SK-MEL-5 (cell line): ENCODE data around the gene CHD2. TPM values are rescaled to one million over a fixed set of nuclear protein-coding genes. Genes with fewer than 3 reads are reported as not detected.

ENCODE experiments used
- DNase-seq: peaks from one replicate; pipeline ENCODE4 v3.0.0-alpha.2; 2016; ENCODE audit warnings: low read depth, low spot score
- in situ Hi-C: cut with HindIII; loops from 2 replicates; pipeline ENCODE4 v1.10.0; 2016; ENCODE audit warnings: low sequenced_read_pairs, high pct_unique_total_duplicates, low pct_unique_long_range_greater_than_20kb
- total RNA-seq: library from RNA; depleted of rRNA; stranded (reverse); fragments of >200 nt; shearing (Covaris generic); gene quantifications from 2 replicates; pipeline ENCODE4 v1.2.3, GENCODE V29; 2014

CHD2 gene
- total RNA-seq, 1 experiment from 2014 or later = 37.9 TPM

- DNase-seq = peak; percentile 31
- in situ Hi-C loops = no loop called here
These were observed 1.1 kb downstream of the CHD2 start for GRCh38 chr15:92901072-92901761.

GRCh38 chr15:92901995-92902394 is 1.9 kb downstream of the CHD2 start:
- in situ Hi-C loops = no loop called here
- DNase-seq = no peak

GRCh38 chr15:92902737-92903593 is 2.8 kb downstream of the CHD2 start:
- in situ Hi-C loops = no loop called here
- no peak for DNase-seq

GRCh38 chr15:92903631-92903965 is 3.5 kb downstream of the CHD2 start:
- no peak for DNase-seq
- in situ Hi-C loops = no loop called here

GRCh38 chr15:92903966-92904721 is 4.0 kb downstream of the CHD2 start:
- DNase-seq = peak; percentile 98
- in situ Hi-C loops = no loop called here

- in situ Hi-C loops = no loop called here
These were observed 4.8 kb downstream of the CHD2 start for GRCh38 chr15:92904722-92905571.

GRCh38 chr15:92906020-92906419 is 5.9 kb downstream of the CHD2 start:
- in situ Hi-C loops = no loop called here
- no peak for DNase-seq

More at GRCh38 chr15:92904722-92905571, 4.8 kb downstream of the CHD2 start:
- DNase-seq = no peak

- DNase-seq = no peak
- in situ Hi-C loops = no loop called here
These were observed 6.5 kb downstream of the CHD2 start for GRCh38 chr15:92906563-92907081.

- DNase-seq = no peak
- in situ Hi-C loops = no loop called here
These were observed 7.1 kb downstream of the CHD2 start for GRCh38 chr15:92907229-92907628.

- in situ Hi-C loops = no loop called here
- peak; percentile 90 for DNase-seq
These were observed 8.0 kb downstream of the CHD2 start for GRCh38 chr15:92907896-92908712.

GRCh38 chr15:92908713-92909057 is 8.6 kb downstream of the CHD2 start:
- in situ Hi-C loops = no loop called here
- no peak for DNase-seq

GRCh38 chr15:92909136-92909781 is 9.1 kb downstream of the CHD2 start:
- in situ Hi-C loops = no loop called here
- DNase-seq = no peak

GRCh38 chr15:92910451-92910850 is 10.3 kb downstream of the CHD2 start:
- in situ Hi-C loops = no loop called here
- no peak for DNase-seq

- in situ Hi-C loops = no loop called here
- no peak for DNase-seq
These were observed 14.0 kb downstream of the CHD2 start for GRCh38 chr15:92914103-92914499.

GRCh38 chr15:92914768-92915221 is 14.7 kb downstream of the CHD2 start:
- DNase-seq = no peak
- in situ Hi-C loops = no loop called here

GRCh38 chr15:92915766-92916435 is 15.8 kb downstream of the CHD2 start:
- in situ Hi-C loops = no loop called here
- peak; percentile 23 for DNase-seq
